Measurements from ENCODE around the gene DHX58.
A peak's percentile ranks its signal among the peaks of the same experiment; 100 is the strongest.

The DHX58 gene

DNA sequence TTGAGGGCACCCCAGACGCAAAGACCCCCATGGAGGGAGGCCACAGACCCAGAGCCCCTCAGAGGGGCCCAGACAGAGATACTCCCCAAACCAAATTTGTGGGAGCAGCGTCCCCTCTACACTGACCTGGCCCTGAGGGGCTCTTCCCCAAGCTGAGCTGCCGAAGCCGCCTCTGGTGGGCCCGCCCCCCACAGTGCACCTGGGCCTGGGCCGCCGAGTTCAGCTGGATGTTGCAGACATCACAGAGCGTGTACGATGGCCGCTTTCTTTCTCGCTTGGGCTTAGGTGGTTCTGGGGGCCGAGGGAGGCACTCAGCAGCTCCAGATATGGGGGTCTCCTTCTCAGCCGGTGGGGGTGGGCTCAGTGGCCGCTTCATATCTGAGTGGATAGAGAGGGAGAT lies 49.8 kb downstream of the DHX58 start:
- H3K9me3 ChIP-seq (ENCODE audit: insufficient read depth, low read depth, low read length): no peaks in the 10 kb centered on the region
- no peak overlapping the region for H3K9ac ChIP-seq (ENCODE audit: low read depth, low read length, poor library complexity, severe bottlenecking)
- no peaks in the 10 kb centered on the region for H3K9me2 ChIP-seq (replicated peaks; ENCODE audit: low read depth, low read length)
- no peak overlapping the region for H3K4me3 ChIP-seq (ENCODE audit: low read length, poor library complexity, severe bottlenecking)
- TF ChIP-seq EZH2phosphoT487 (IDR thresholded peaks at IDR 0.05; ENCODE audit: borderline replicate concordance): no peak
- TF ChIP-seq, protein P1, sequence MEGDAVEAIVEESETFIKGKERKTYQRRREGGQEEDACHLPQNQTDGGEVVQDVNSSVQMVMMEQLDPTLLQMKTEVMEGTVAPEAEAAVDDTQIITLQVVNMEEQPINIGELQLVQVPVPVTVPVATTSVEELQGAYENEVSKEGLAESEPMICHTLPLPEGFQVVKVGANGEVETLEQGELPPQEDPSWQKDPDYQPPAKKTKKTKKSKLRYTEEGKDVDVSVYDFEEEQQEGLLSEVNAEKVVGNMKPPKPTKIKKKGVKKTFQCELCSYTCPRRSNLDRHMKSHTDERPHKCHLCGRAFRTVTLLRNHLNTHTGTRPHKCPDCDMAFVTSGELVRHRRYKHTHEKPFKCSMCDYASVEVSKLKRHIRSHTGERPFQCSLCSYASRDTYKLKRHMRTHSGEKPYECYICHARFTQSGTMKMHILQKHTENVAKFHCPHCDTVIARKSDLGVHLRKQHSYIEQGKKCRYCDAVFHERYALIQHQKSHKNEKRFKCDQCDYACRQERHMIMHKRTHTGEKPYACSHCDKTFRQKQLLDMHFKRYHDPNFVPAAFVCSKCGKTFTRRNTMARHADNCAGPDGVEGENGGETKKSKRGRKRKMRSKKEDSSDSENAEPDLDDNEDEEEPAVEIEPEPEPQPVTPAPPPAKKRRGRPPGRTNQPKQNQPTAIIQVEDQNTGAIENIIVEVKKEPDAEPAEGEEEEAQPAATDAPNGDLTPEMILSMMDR (conservative IDR thresholded peaks at IDR 0.05; ENCODE audit: low read length): no peak
- no peak overlapping the region for H3K4me2 ChIP-seq (ENCODE audit: low read depth, low read length, poor library complexity, severe bottlenecking)
- H3K79me2 ChIP-seq (ENCODE audit: insufficient read depth, low read length): no peaks in the 10 kb centered on the region
- H3F3A ChIP-seq (ENCODE audit: low read depth): no peaks in the 10 kb centered on the region
- no peaks in the 10 kb centered on the region for H3K27me3 ChIP-seq (ENCODE audit: insufficient read depth, low read length, poor library complexity, severe bottlenecking)
- H3K36me3 ChIP-seq (ENCODE audit: insufficient read depth, low read length): no peaks in the 10 kb centered on the region
- H3K4me1 ChIP-seq (ENCODE audit: insufficient read depth, low read length, poor library complexity, severe bottlenecking): peaks cover 14% of the 10 kb centered on the region
- no peak overlapping the region for H2AFZ ChIP-seq (ENCODE audit: low read length)
- no peaks in the 10 kb centered on the region for H4K20me1 ChIP-seq (ENCODE audit: insufficient read depth, low read length, poor library complexity, severe bottlenecking)

DNA sequence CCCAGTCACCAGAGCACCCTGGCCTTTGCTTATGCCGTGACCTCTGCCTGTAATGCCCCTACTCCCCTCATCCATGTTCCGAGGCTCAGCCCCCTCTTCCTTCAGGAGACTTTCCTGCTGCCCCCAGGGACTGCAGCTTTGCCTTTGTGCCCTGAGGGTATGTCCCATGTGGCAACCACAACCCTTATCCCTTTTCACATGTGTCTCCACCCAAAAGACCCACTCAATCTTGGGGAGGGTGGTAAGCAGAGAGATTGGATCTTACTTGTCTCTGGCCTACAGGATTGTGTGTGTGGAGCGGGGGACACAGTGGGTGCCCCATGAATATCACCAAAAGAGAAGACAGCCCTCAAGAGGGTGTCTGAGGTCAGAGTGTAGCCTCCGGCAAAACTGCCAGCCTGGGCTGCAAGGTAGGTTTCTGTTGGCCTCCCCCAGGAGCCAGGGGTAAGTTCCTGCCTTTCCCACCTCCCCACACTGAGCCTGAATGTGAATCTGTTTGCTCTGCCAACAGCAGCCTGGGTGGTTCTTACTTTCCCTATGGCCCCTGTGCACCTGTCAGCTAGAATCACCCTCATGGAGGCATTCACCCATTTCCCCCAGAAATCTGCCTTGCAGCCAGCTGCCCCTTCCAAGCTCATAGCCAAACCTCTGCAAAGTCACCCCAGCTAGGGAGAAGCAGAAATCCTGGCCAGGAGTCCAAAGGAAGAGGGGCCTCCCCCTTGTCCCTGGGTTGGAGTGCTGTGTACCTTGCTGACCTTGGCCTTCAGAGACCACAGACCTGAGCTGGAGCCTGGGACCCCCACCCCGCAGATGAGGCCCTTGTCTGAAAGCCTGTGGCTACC lies 50.6 kb downstream of the DHX58 start:
- Histone ChIP-seq H3K4me2 (ENCODE audit: low read depth, low read length, poor library complexity, severe bottlenecking) (no peak overlapping the region), H3K4me3 (ENCODE audit: low read length, poor library complexity, severe bottlenecking) (no peak overlapping the region), H3K4me1 (ENCODE audit: insufficient read depth, low read length, poor library complexity, severe bottlenecking) (peaks cover 14% of the 10 kb centered on the region), H3K36me3 (ENCODE audit: insufficient read depth, low read length) (no peaks in the 10 kb centered on the region), H3K9me2 (replicated peaks; ENCODE audit: low read depth, low read length) (no peaks in the 10 kb centered on the region), H2AFZ (ENCODE audit: low read length) (no peak overlapping the region), H4K20me1 (ENCODE audit: insufficient read depth, low read length, poor library complexity, severe bottlenecking) (no peaks in the 10 kb centered on the region), H3K79me2 (ENCODE audit: insufficient read depth, low read length) (no peaks in the 10 kb centered on the region), H3F3A (ENCODE audit: low read depth) (no peaks in the 10 kb centered on the region), H3K27me3 (ENCODE audit: insufficient read depth, low read length, poor library complexity, severe bottlenecking) (no peaks in the 10 kb centered on the region), H3K9me3 (ENCODE audit: insufficient read depth, low read depth, low read length) (no peaks in the 10 kb centered on the region), H3K9ac (ENCODE audit: low read depth, low read length, poor library complexity, severe bottlenecking) (no peak overlapping the region)
- TF ChIP-seq EZH2phosphoT487 (IDR thresholded peaks at IDR 0.05; ENCODE audit: borderline replicate concordance): no peak
- TF ChIP-seq, protein P1 (conservative IDR thresholded peaks at IDR 0.05; ENCODE audit: low read length): no peak

DNA sequence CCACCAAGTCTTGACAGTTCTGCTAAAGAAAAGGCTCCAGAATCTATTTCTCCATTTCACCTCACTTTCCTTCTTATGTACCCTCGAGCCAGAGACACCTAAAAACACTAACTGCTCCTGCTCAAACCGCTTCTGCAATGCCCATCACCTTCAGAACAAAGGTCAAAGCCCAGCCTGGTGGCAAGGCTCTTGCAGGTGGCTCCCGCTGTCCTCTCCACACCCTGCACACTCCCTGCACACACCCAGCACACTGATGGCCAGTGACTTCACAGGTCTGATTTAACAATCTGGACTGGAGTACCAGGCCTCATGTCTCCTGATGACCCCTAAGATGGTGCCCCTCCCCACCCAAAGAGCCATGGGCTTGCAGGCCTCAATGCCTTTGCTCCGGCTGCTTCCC lies 52.3 kb downstream of the DHX58 start:
- Histone ChIP-seq H3K9me3 (ENCODE audit: insufficient read depth, low read depth, low read length) (no peaks in the 10 kb centered on the region), H3K4me1 (ENCODE audit: insufficient read depth, low read length, poor library complexity, severe bottlenecking) (peaks cover 14% of the 10 kb centered on the region), H3K27me3 (ENCODE audit: insufficient read depth, low read length, poor library complexity, severe bottlenecking) (no peaks in the 10 kb centered on the region), H3K79me2 (ENCODE audit: insufficient read depth, low read length) (no peaks in the 10 kb centered on the region), H3K4me3 (ENCODE audit: low read length, poor library complexity, severe bottlenecking) (no peak overlapping the region), H3K36me3 (ENCODE audit: insufficient read depth, low read length) (no peaks in the 10 kb centered on the region), H2AFZ (ENCODE audit: low read length) (peak overlapping the region; percentile 66; the same call in 1 of the 2 replicates), H3F3A (ENCODE audit: low read depth) (no peaks in the 10 kb centered on the region), H3K9ac (ENCODE audit: low read depth, low read length, poor library complexity, severe bottlenecking) (no peak overlapping the region), H3K4me2 (ENCODE audit: low read depth, low read length, poor library complexity, severe bottlenecking) (no peak overlapping the region), H3K9me2 (replicated peaks; ENCODE audit: low read depth, low read length) (no peaks in the 10 kb centered on the region), H4K20me1 (ENCODE audit: insufficient read depth, low read length, poor library complexity, severe bottlenecking) (no peaks in the 10 kb centered on the region)
- TF ChIP-seq EZH2phosphoT487 (IDR thresholded peaks at IDR 0.05; ENCODE audit: borderline replicate concordance): no peak
- TF ChIP-seq, protein P1 (conservative IDR thresholded peaks at IDR 0.05; ENCODE audit: low read length): no peak
